ENCODE results near the gene SUSD1.

- TF ChIP-seq EZH2 (IDR thresholded peaks at IDR 0.05; ENCODE audit: insufficient read depth, poor library complexity, severe bottlenecking) (no peak), EZH2phosphoT487 (IDR thresholded peaks at IDR 0.05; ENCODE audit: insufficient read depth, low read depth) (no peak)
Observed at GRCh38 chr9:112034216-112034611, 140.9 kb downstream of the SUSD1 start.
